Stimulated activated CD4-positive, alpha-beta T cell treated with anti-CD3 and anti-CD28 coated beads, TNF-alpha, amount 100 ng/mL, for 48 hours (primary cell): ENCODE measurements around the gene LRRC25.
"Not testable (repeated sequence)": the region's sequence is repeated elsewhere in the genome, so short reads cannot be mapped to it uniquely, and the experiment has no call there.

Source experiments
- DNase-seq, 3 donors: peaks; one replicate each; pipeline ENCODE4 v3.0.0-alpha.2; 2020; ENCODE audit warnings: low read depth in 3 of 3

The LRRC25 gene

GRCh38 chr19:18380843-18381242 lies 16.6 kb downstream of the LRRC25 start:
- DNase-seq, result no peak

- no peak for DNase-seq
Observed at GRCh38 chr19:18379803-18380747, 17.3 kb downstream of the LRRC25 start.

- DNase-seq, result no peak
Observed at GRCh38 chr19:18377026-18377425, 20.4 kb downstream of the LRRC25 start.

- DNase-seq, result peak; percentile 9 to 14 (median 13)
Observed at GRCh38 chr19:18373892-18374629, 23.4 kb downstream of the LRRC25 start.

GRCh38 chr19:18373407-18373891 lies 24.0 kb downstream of the LRRC25 start:
- no peak for DNase-seq

- no peak for DNase-seq
Observed at GRCh38 chr19:18368504-18369222, 28.8 kb downstream of the LRRC25 start.

GRCh38 chr19:18366021-18366435 lies 31.4 kb downstream of the LRRC25 start:
- no peak for DNase-seq

GRCh38 chr19:18364826-18365528 lies 32.4 kb downstream of the LRRC25 start:
- no peak for DNase-seq

- DNase-seq, result not testable (repeated sequence)
Observed at GRCh38 chr19:18364277-18364825, 33.1 kb downstream of the LRRC25 start.

- DNase-seq, result no peak
Observed at GRCh38 chr19:18363787-18364186, 33.6 kb downstream of the LRRC25 start.

- no peak for DNase-seq
Observed at GRCh38 chr19:18362934-18363542, 34.4 kb downstream of the LRRC25 start.

GRCh38 chr19:18361646-18362045 lies 35.8 kb downstream of the LRRC25 start:
- no peak for DNase-seq

GRCh38 chr19:18357041-18357440 lies 40.4 kb downstream of the LRRC25 start:
- DNase-seq, result no peak

- not testable (repeated sequence) for DNase-seq
Observed at GRCh38 chr19:18354743-18355142, 42.7 kb downstream of the LRRC25 start.

- DNase-seq, result no peak
Observed at GRCh38 chr19:18353378-18354005, 43.9 kb downstream of the LRRC25 start.

- no peak for DNase-seq
Observed at GRCh38 chr19:18351544-18351943, 45.9 kb downstream of the LRRC25 start.

- DNase-seq, result no peak
Observed at GRCh38 chr19:18350490-18350889, 46.9 kb downstream of the LRRC25 start.

GRCh38 chr19:18349524-18350128 lies 47.8 kb downstream of the LRRC25 start:
- DNase-seq, result peak in 1 of 3 donors; percentile 19

GRCh38 chr19:18348818-18349339 lies 48.5 kb downstream of the LRRC25 start:
- DNase-seq, result not testable (repeated sequence)
